Myocyte (in vitro differentiated cells): ENCODE results near the gene INPP5J. TPM values are rescaled to one million over a fixed set of nuclear protein-coding genes. Genes with fewer than 3 reads are reported as not detected.
"Not testable (repeated sequence)": the region's sequence is repeated elsewhere in the genome, so short reads cannot be mapped to it uniquely, and the experiment has no call there.

ENCODE experiments used
- DNase-seq: peaks from one replicate; pipeline ENCODE4 v3.0.0-alpha.2; 2012; ENCODE audit warnings: low read depth
- total RNA-seq: library from RNA; depleted of rRNA; stranded (reverse); fragments of >200 nt; gene quantifications from 2 replicates; pipeline ENCODE4 v1.2.3, GENCODE V29; 2014

The INPP5J gene
- total RNA-seq, 1 donor from 2014 or later = 0.40 TPM

DNA sequence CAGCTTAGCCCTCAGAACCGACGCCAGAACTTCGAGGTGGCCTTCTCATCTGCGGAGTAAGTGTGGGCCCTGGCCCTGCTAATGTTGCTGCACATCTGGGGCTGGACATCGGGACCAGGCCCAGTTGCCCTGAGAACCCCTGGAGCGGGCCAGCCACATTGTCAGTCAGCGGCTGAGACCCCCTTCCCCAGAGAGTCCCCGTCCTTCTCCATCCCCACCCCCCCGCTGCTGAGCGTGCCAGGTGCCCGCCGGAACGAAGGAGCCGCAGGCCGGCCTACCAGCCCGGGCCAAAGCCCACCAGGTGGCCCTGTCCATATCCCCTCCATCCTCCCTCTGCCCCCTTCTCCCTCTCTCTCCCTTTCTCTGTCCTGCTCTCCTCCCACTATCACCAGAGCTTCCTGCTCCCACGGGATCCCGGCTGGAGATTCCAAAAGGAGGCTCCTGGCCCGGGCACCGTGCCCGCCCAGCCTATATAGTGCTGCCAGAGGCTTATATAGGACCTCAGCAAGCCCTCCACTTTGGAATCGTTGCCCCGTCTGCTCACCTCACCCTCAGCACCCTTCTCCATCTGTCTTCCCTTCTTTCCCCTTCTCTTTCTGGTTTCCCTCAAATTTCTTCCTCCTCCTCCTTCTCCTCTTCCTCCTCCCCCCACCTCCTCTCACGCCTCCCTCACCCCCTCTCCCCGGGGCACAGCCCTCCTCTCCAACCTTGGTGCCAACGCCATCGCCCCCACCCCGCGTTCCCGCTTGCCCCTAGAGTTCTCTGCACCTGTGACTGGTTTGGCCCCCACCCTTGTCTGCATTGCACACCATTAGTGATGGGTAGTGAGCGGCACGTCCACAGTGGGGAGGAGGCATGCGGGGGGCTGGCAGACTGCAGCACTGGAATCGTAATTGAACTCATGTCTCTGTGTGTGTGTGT, 22.7 kb upstream of the INPP5J start:
- no peak for DNase-seq

DNA sequence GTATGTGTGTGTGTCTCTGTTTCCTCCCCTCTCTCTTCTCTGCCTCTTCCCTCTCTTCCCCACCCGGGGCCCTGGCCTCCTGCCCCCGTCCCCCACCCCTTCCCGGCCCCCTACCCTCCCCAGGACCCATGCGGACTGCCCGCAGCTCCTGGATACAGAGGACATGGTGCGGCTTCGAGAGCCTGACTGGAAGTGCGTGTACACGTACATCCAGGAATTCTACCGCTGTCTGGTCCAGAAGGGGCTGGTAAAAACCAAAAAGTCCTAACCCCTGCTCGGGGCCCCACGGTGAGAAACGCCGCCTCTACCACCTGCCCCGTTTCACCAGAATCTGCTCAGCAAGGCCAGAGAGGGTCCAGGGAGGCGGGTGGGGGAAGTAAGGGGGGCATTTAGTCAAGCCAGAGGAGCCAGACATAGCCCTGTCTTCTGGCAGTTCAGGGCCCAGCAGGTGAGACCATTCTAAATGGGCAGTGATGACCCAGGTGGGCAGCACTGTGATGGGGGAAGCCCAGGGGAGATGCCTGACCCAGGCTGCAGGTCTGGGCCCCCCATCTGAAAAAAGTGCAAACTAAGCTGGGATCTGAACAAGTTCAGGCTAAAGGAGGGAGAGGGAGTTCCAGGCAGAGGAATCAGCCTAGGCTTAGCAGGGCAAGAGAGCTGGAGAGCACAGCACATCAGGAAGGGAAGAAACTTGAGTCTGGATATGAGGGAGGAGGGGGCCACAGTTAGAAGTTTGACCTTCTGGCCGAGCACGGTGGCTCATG, 21.8 kb upstream of the INPP5J start:
- no peak for DNase-seq

DNA sequence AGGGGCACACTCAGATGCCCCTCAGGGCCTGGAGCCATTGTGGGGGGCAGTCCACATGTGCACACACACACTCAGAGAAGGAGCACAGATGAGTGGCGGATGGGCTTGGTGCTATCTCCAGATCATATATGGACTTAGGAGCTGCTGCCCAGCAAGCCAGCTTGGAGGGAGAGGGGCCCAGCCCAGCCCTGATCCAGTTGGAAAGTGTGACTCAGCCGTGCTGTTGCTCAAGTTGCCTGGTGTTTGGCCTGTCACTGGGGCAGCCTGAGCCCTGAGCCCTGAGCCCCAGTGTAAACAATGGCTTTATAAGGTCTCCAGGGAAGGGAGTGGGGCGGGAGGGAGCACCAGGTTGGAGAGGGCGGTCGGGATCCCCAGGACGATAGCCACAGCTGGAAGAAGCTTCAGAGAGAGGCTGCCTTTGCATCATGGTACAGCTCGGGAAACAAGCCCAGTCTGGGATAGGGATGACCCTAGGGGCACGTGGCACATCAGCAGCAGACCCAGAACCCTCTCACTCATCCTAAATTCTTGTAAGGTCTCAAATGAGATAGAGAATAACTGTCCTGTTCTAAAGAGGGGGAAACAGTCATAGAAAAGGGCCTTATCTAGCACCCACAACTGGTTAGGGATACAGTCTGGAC, 20.2 kb upstream of the INPP5J start:
- DNase-seq = peak; percentile 95

DNA sequence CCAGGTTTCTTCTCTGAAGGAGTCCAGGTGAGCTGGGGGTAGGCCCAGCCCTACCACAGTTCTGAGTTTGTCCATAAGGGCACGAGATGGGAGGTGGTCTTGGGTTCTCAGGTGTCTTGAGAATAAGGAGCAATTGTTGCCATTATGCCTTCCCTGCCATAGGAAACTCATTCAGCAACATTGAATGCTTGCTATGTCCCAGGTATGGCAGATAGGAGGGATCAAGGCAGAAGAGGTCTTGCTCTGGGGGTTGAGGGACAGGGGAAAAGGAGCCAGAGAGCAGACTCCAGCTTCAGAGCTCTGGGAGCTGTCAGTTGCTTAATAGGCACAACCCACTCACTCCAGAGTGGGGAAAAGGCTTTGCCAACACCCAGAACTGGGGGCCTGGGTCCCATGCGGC, 19.7 kb upstream of the INPP5J start:
- DNase-seq = no peak

DNA sequence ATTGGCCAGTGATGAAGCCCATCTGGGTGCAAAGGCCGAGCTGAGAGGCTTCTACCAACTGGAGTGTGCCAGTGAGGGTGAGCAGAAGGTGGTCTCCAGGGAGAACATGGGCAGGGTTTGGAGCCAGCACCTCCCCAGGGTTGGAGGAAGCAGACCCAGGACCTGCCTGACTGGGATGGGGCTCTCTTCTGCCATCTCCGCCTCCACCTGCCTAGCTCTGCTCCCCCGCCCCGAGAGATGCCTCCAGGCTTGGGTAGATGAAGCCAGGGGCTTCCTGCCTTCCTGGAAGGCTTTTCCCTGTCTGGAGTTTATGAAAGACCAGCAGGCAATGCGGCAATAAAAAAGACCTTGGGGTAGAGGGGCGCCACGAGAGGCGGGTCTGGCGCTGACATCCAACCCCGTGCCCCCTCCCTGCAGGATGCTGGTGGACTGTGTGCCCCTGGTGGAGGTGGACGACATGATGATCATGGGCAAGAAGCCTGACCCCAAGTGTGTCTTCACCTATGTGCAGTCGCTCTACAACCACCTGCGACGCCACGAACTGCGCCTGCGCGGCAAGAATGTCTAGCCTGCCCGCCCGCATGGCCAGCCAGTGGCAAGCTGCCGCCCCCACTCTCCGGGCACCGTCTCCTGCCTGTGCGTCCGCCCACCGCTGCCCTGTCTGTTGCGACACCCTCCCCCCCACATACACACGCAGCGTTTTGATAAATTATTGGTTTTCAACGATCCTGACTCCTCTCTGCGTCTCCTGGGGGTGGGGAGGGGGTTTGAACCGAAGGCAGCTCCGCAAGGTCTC, 18.7 kb upstream of the INPP5J start:
- DNase-seq = no peak

DNA sequence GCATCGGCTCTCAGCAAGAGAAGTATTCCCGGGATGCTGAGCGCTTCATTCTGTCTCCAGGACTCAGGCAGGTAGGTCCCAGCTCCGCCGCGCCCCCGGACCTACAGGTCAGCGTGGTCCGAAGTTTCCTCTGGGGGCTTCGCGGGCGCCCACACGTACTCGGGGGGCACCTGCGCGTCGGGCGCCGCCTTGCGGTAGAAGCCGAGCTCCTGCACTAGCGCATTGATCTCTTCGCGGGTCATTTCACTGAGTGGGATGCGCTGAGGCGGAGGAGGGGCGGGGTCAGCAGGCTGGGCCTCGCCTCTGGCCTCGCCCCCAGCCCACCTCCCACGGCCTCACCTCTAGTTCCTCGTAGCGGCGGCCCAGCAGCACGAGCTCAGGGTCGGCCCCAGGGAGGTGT, 17.9 kb upstream of the INPP5J start:
- no peak for DNase-seq

DNA sequence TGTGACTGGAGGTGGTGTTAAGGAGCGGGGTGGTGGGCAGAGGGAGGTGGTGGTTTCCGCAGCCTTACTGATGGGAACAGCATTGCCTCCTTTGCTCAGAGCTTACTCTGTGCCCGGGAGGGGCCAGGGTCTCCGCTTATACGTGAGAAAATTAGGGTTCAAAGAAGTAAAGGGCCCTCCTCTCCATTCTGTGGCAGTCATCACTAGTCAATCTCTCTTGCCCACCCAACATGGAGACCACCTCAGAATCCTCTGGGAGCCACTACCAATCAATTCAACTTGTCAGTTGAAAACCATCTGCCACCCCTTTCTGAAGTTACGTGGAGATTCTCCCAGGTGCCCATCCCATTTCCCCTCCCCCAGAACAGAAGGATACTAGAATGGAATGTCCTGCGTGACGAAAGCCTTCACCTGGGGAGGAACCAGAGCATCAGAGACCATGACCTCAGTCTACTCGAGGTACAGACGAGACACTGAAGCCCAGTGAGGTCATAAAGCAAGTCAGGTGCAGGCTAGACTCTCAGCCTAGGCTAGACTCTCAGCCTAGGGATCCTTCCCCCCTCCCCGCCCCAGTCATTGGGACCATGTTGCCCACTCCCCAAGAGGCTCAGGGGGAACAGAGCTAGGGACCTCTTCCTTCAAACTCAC, 17.4 kb upstream of the INPP5J start:
- DNase-seq = no peak

DNA sequence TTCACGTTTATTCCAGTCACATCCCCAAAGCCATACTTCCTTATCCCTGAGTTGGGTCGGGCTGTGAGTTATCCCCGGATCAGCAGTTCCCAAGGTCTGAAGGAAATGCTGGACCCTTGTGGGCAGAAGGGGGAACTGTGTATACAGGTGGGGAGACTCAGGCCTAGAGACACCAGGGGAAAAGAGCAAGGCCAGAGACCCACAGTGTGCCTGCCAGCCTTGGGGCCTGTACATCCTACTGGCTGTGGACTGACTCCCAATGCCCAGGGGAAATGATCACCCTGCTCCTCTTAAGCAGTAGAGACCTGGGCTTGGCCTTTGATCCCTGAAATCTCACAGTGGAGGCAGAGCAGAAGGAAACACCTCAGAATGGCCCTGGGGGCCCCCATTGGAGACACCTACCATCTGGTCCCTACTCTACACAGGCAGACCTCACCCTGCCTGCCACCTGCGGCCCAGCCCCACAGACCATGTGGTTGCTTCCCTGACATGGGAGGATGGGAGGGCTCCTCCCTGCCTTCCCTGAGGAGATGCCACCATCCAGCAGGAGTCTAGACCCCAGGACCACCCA, 16.7 kb upstream of the INPP5J start:
- peak; percentile 36 for DNase-seq

DNA sequence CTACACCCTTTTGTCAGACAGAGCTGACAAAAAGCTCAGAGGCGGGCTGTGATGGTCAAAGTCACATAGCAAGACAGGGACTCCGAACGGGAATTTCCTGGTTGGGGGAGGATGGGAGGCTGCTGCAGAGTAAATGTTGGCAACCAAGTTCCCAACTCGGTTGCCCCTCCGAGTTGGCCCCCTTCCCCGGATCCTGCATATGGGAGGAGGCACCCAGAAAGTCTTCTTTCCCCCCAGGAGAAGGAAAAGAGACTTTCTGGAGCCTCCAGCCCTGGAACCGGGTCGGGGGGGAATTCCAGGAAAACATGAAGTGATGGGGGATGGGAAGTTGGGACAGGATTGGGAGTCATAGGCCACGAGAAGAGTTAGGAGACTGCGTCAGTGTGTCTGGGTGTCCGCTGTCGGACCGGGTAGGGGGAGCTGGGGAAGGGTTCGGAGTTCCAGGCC, 16.0 kb upstream of the INPP5J start:
- peak; percentile 57 for DNase-seq

DNA sequence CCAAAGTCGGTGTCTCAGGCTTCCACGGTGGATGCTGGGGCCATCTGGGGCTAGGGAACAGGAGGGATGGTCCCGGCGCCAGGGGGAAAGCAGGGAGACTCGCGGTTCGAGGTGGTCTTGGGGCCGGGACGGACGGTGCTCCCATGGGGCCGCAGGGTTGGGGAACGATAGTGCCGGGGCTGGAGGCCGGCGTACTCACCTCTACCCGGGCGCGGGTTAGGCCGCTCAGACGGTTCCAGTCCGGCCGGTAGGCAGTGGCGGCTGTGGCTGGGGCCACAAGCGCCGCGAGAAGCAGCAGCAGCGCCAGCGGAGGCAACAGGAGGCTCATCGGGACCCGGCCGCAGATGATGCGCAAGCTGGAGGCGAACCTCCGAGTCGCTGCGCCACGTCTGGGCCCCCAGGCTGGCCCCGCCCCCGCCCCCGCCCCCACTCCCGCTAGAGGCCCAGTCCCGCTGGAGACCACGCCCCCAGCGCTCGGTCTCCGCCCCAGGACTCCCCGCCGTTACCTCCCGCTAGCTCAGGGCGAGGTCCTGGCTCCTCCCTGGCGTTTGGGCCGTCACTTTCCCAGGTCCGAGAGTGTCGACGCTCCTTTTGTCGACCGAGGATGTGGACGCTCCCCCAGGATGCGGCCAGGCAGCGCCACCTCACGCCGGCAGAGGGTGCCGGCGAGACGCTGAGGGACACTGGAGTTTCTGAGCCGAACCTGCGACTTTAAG, 15.4 kb upstream of the INPP5J start, which contains the start of gene SELENOM:
SELENOM (minus strand) TSS at position 391 of the 716 bp plus-strand sequence; CDS start at position 328, 63 bp downstream.
- peak; percentile 99 for DNase-seq

DNA sequence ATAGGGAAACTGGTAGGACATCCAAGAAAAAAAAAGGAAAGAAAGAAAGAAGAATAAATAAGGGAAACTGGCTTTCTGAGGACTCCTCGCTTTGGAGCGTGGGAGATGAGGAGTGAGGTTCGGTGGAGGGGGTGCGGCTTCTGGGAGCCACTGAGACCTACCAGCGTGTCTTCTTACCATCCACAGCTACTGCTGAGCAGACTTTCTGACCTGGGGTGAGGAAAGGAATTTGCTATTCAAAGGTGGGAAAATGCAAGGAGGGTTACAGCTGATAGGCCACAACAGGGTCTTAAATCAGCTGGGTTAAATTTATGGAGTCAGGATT, 14.9 kb upstream of the INPP5J start:
- DNase-seq = no peak

DNA sequence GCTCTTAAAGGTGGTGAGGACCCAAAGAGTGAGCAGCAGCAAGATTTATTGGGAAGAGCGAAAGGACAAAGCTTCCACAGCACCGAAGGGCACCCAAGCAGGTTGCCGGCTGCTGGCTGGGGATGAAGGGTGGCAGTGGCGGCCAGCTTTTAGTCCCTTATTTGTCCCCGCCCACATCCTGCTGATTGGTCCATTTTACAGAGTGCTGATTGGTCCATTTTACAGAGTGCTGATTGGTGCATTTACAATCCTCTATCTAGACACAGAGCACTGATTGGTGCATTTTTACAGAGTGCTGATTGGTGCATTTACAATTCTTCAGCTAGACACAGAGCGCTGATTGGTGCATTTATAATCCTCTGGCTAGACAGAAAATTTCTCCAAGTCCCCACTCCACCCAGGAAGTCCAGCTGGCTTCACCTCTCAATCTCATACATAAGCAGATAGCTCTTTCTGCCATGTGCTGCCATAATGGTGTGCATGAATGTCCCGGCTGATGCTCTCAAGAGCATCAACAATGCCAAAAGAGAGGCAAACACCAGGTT, 10.1 kb upstream of the INPP5J start:
- not testable (repeated sequence) for DNase-seq

DNA sequence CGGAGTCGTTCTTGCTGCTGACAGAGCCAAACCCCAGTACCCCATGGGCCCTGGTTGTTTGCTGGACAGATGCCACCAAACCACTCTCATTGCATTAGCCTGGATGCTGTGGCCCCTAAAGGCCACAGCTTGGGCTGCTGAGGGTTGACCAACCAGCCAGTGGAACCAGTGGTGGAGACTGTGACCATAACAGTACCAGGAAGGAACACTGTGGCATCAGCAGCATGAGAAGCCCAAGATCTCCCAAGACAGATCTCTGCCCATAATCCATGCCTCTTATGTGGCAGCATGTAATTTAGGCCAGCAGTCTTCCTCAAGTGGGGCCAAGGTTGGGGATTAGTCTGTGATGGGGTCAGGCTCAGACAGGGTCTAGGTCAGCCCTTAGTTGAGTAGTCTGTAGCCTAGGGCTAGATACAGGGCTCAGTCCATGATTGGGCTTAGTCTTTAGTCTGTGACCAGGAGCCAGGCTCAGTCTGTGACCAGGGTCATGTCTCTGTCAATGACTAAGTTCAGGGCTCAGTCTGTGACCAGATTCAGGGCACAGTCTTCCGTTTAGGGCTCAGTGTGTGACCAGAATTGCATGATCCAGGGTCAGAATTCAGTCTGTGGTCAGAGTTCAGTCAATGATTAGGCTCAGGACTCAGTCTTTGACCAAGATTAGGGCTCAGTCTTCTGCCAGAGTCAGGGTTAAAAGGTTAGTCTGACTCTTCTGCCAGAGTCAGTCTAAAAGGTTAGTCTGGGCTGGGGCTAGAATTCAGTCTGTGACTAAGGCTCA, 4.5 kb upstream of the INPP5J start:
- DNase-seq = no peak

DNA sequence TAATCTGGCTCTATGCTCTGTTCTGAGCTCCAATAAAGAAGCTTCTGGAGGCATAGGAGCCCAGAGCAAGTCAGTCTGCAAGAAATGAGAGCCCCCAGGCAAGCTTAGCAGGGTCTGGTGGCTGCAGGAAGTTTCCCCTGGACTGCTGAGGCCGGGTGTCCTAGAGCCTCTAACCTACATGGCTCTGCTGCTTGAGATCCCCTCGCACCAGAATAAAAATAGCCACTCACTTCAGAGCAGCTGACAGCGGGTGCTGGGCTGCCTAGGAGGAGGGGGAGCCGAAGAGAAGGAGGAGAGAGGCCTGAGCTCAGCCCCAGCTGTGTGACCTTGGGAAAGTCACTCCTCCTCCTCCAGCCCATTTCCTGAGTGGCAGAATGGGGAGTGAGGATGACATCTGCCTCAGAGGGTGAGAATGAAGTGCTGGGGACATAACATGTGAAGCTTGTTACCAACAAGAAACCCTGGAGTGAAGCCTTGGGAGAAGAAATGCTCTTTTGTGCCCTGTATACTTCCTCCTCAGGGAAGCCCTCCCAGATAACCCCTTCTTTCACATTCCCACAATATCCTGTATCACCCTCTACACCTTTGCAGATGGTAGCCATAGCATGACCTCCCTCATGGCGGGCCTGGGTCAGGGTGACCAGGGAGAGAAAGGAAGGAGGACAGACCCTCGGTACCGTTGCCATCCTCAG, 3.6 kb upstream of the INPP5J start:
- DNase-seq = peak; percentile 82

DNA sequence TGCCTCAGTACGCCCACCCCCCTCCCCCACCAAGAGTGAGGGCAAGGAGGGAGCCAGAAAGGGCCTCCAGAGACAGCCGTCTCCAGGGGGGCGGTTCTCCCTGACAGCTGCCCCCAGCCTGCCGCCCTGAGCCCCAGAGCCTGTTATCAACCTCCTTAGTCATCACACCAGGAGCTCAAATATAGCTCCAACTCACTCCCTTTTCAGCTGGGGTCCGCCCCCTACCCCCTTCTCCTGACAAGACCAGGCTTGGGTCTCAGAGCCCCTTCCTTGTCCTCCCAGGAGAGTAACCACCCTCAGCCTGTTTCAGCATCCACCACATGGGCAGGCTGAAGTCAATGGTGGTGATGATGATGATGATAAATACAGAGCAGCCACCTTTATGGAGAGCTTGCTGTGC, 2.5 kb upstream of the INPP5J start:
- peak; percentile 50 for DNase-seq

DNA sequence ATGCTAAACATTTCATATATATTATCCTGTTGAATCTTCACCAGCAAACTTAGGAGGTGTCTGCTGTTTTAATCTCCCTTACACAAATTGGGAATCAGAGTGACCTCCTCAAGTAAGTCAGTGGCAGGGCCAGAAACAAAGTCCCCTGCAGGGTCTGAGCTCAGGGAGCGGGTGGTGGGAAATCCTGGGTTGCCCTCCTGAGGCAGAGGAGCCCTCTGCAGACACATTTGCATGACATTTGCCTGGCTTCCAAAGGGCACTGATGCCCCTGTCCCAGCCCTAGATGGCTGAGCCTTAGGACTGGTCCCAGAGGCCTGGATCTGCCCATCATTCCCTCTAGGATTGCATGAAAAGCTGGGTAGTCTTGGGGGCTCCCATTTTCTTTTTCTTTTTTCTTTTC, 2.1 kb upstream of the INPP5J start:
- DNase-seq = no peak

DNA sequence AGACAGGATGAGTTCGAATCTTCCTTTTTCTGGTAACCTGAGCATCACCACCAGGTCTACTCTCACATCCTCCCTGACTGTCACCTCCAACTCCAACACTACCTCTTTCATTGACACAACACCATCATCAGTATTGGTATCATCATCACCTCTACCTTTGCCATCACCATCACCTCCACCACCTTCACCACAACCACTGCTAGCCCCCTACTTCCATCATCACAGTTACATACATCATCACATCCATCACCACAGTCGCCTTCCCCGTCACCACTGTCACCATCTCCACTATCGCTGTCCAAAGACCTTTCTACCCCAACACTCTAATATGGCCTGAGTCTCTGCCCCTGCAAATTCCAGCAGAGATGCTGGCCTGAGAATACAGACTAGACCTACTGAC, 1.4 kb upstream of the INPP5J start:
- DNase-seq = no peak

DNA sequence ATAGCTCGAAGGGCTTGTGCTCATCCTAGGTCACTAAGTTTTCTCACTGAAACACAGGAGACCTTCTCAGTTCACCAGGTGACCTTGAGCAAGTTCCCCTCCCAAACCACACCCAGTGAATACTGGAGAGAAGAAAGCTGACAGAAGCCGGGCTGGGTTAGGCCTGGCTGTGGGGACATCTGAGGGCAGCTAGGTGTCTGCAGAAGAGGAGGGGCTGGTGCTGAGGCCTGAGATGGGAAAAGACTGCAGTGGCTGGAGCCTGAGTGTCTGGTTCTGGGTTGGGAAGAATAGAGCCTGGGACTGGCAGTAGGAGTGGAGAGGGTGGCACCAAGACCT, 602 bp upstream of the INPP5J start:
- DNase-seq = no peak
